LNCaP clone FGC (cell line): Measurements from ENCODE around the gene ATP2B2.

ENCODE experiments used
- DNase-seq: peaks from one replicate; pipeline ENCODE4 v3.0.0-alpha.2; 2011; ENCODE audit warnings: low read depth
- H3K4me3 ChIP-seq: 2 replicates; pipeline ENCODE4 v1.5.1; 2011; ENCODE audit warnings: mild to moderate bottlenecking, low read depth, low read length, control low read depth
- CTCF ChIP-seq: IDR thresholded peaks from 2 replicates; pipeline ENCODE4 v1.5.1; 2012; ENCODE audit warnings: mild to moderate bottlenecking; ENCODE audit not compliant: control insufficient read depth, insufficient read depth; ENCODE audit errors: extremely low read depth

Gene ATP2B2

DNA sequence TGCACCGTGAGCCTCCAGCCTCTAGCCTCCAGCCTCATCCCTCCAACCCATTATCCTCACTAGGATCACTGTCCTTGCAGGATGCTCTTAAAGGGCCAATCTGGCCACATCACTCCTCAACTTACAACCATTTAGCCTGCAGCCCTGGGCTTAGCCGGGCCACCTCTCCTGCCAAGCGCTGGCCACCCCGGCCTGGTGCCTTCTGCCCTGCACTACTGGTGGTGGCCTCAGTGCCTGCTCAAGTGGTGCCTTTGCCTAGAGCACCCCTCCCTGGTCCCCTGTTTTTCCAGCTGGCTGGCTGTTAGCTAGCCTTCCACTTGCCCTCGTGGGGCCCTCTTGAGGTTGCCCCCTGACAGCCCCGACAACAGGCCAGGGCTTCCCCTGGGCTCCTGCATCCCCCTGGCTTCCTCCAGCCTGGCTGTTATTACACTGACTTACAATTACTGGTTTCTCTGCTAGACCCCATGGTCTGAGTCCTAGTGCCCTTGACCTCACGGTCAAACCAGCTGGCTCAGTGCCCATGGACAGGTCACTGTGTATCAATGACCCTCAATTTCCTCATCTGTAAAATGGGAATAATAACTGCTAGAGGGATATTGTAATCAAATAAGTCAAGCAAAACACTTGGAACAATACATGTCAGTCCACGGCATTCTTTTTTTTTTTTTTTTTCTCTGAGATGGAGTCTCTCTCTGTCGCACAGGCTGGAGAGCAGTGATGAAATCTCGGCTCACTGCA, 15.5 kb downstream of the ATP2B2 start:
- no peak for DNase-seq
- H3K4me3 ChIP-seq = no peak overlapping the region
- TF ChIP-seq CTCF = no peak

DNA sequence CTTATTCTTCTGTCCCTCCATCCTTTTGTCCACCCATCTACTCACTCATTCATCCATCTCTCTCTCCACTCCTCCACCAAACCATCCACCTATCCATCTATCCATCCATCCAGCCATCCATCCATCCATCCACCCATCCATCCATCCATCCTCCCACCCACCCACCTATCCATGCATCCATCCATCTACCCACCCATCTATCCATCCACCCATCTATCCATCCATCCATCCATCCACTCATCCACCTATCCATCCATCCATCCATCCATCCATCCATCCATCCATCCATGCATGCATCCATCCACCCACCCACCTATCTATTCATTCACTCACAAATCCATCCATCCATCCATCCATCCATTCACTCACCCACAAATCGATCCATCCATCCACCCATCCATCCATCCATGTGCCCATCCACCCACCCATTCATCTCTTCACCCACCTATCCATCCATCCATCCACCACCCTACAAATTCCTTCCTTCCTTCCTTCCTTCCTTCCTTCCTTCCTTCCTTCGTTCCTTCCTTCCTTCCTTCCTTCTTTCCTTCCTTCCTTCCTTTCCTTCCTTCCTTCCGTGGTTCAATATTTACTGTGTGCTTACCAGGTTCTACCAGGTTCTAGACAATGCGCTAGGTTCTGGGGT, 17.3 kb downstream of the ATP2B2 start:
- H3K4me3 ChIP-seq = no peak overlapping the region
- TF ChIP-seq CTCF = no peak
- DNase-seq = no peak

DNA sequence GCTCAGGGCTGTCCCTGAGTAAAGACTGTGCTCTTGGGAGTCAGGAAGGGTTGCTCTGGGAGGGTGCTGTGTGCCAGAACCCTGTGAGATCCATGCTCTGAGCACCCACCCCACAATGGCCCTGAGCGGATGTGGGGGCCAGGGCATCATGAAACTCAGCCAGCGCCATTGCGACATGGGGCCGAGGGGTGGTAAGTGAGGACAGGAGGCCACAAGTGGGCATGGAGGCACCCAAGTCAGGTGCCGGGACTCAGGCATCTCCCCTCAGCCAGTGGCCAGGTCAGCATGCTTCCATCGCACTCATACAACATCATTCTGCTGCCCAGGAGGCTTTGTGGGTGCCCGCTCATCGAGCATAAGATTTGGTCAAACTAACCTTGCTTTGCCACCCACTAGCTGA, 19.6 kb downstream of the ATP2B2 start:
- H3K4me3 ChIP-seq = no peak overlapping the region
- no peak for DNase-seq
- TF ChIP-seq CTCF = no peak

- no peak for TF ChIP-seq CTCF
- no peak overlapping the region for H3K4me3 ChIP-seq
- DNase-seq = no peak
Observed at GRCh38 chr3:10485380-10485779, 20.0 kb downstream of the ATP2B2 start.

DNA sequence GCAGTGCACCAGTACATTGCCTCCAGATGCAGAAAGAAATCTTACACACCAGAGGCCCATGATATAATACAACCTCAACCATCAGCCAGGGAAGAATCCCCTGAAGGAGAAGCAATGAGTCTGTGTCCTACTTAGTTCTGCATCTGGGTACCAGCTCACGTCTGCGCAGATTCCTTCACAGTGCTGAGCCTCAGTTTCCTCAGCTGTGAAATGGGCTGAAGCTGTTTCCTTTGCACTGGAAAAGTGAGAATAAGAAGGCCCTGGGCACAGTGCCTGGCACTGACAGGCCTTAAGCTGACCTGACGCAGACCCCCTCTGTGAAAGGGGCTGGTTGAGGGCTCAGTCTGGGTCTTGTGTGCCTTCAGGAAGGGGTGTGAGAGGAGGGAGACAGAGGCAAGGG, 20.7 kb downstream of the ATP2B2 start:
- no peak for TF ChIP-seq CTCF
- no peak for DNase-seq
- H3K4me3 ChIP-seq = no peak overlapping the region

- no peak for TF ChIP-seq CTCF
- DNase-seq = no peak
- H3K4me3 ChIP-seq = no peak overlapping the region
Observed at GRCh38 chr3:10483686-10484345, 21.6 kb downstream of the ATP2B2 start.
